ENCODE data around the gene KLHDC2. TPM values are rescaled to one million over a fixed set of nuclear protein-coding genes. Genes with fewer than 3 reads are reported as not detected.
"Not testable (repeated sequence)": the region's sequence is repeated elsewhere in the genome, so short reads cannot be mapped to it uniquely, and the experiment has no call there.

KLHDC2 gene
- total RNA-seq, 1 experiment from 2014 or later, result 45.3 TPM

GRCh38 chr14:49778421-49778820, 10.5 kb downstream of the KLHDC2 start:
- POLR2A ChIA-PET (ENCODE audit: unreplicated experiment), result no interaction called here
- no peak overlapping the region for H2AFZ ChIP-seq
- H3K36me3 ChIP-seq (ENCODE audit: low read depth), result peaks cover 51% of the 10 kb centered on the region
- H3K4me1 ChIP-seq (replicated peaks; ENCODE audit: insufficient read depth), result no peaks in the 10 kb centered on the region
- BruUV-seq (replicated peaks), result no TSS peak
- no peaks in the 10 kb centered on the region for H3K79me2 ChIP-seq (ENCODE audit: low read depth)
- H3F3A ChIP-seq (ENCODE audit: insufficient read depth, low read depth), result peaks cover 40% of the 10 kb centered on the region
- intact Hi-C loops (cut with micrococcal nuclease; ENCODE audit: unreplicated experiment), result loop anchor here (5.0 kb wide), 1 partner anchor 34 kb away; no protein-coding TSS in a partner anchor
- H3K27ac ChIP-seq, result no peak overlapping the region
- no peaks in the 10 kb centered on the region for H3K27me3 ChIP-seq (ENCODE audit: insufficient read depth, low read depth)
- CTCF ChIA-PET, result no interaction called here
- no peak overlapping the region for H3K4me2 ChIP-seq
- no peaks in the 10 kb centered on the region for H4K20me1 ChIP-seq (ENCODE audit: insufficient read depth)
- no peak overlapping the region for H3K4me3 ChIP-seq
- no peak for TF ChIP-seq CTCF (conservative IDR thresholded peaks at IDR 0.05)
- no peak for TF ChIP-seq EZH2 (IDR thresholded peaks at IDR 0.05; ENCODE audit: low read depth)
- H3K9me2 ChIP-seq (ENCODE audit: insufficient read depth), result no peaks in the 10 kb centered on the region
- DNase-seq, result no peak
- H3K9me3 ChIP-seq (ENCODE audit: insufficient read depth, low read depth), result no peaks in the 10 kb centered on the region

GRCh38 chr14:49781040-49781439, 13.1 kb downstream of the KLHDC2 start:
- H2AFZ ChIP-seq; H3K27ac ChIP-seq; H4K20me1 ChIP-seq (ENCODE audit: insufficient read depth); H3K27me3 ChIP-seq (ENCODE audit: insufficient read depth, low read depth); H3K4me1 ChIP-seq (replicated peaks; ENCODE audit: insufficient read depth); H3K4me2 ChIP-seq; CTCF ChIA-PET; H3K4me3 ChIP-seq; H3K9me2 ChIP-seq (ENCODE audit: insufficient read depth); H3K9me3 ChIP-seq (ENCODE audit: insufficient read depth, low read depth); DNase-seq; H3K79me2 ChIP-seq (ENCODE audit: low read depth); BruUV-seq (replicated peaks); POLR2A ChIA-PET (ENCODE audit: unreplicated experiment): not testable (repeated sequence)
- peaks cover 32% of the 10 kb centered on the region for H3F3A ChIP-seq (ENCODE audit: insufficient read depth, low read depth)
- peaks cover 45% of the 10 kb centered on the region for H3K36me3 ChIP-seq (ENCODE audit: low read depth)
- intact Hi-C loops (cut with micrococcal nuclease; ENCODE audit: unreplicated experiment), result loop anchor here (5.0 kb wide), 1 partner anchor 56 kb away; no protein-coding TSS in a partner anchor

GRCh38 chr14:49783394-49784014, 15.6 kb downstream of the KLHDC2 start:
- DNase-seq, result no peak
- Histone ChIP-seq H3K27me3 (ENCODE audit: insufficient read depth, low read depth) (no peaks in the 10 kb centered on the region), H2AFZ (no peak overlapping the region), H3K9me3 (ENCODE audit: insufficient read depth, low read depth) (no peaks in the 10 kb centered on the region), H3K4me2 (no peak overlapping the region), H3K79me2 (ENCODE audit: low read depth) (no peaks in the 10 kb centered on the region), H3K4me1 (replicated peaks; ENCODE audit: insufficient read depth) (no peaks in the 10 kb centered on the region), H3K9me2 (ENCODE audit: insufficient read depth) (no peaks in the 10 kb centered on the region), H3K27ac (no peak overlapping the region), H3K36me3 (ENCODE audit: low read depth) (peaks cover 39% of the 10 kb centered on the region), H4K20me1 (ENCODE audit: insufficient read depth) (0 out of 2 replicates have a peak, but pooled peaks cover 5% of the 10 kb centered on the region), H3K4me3 (no peak overlapping the region), H3F3A (ENCODE audit: insufficient read depth, low read depth) (peaks cover 48% of the 10 kb centered on the region)
- CTCF ChIA-PET, result no interaction called here
- BruUV-seq (replicated peaks), result no TSS peak
- TF ChIP-seq EZH2 (IDR thresholded peaks at IDR 0.05; ENCODE audit: low read depth) (no peak), CTCF (conservative IDR thresholded peaks at IDR 0.05) (no peak)
- POLR2A ChIA-PET (ENCODE audit: unreplicated experiment), result interaction anchor here (0.6 kb wide), 1 partner anchor 415 kb away, joined by 9 read pairs; no protein-coding TSS in a partner anchor
- intact Hi-C loops (cut with micrococcal nuclease; ENCODE audit: unreplicated experiment), result loop anchor here (5.0 kb wide), 1 partner anchor 54 kb away; no protein-coding TSS in a partner anchor

- Histone ChIP-seq H3K4me2 (no peak overlapping the region), H4K20me1 (ENCODE audit: insufficient read depth) (0 out of 2 replicates have a peak, but pooled peaks cover 5% of the 10 kb centered on the region), H3K36me3 (ENCODE audit: low read depth) (peaks cover 29% of the 10 kb centered on the region), H3K79me2 (ENCODE audit: low read depth) (0 out of 2 replicates have a peak, but pooled peaks cover 3% of the 10 kb centered on the region), H2AFZ (no peak overlapping the region), H3F3A (ENCODE audit: insufficient read depth, low read depth) (peaks cover 42% of the 10 kb centered on the region), H3K4me3 (no peak overlapping the region), H3K27ac (no peak overlapping the region), H3K9me3 (ENCODE audit: insufficient read depth, low read depth) (no peaks in the 10 kb centered on the region), H3K27me3 (ENCODE audit: insufficient read depth, low read depth) (no peaks in the 10 kb centered on the region), H3K4me1 (replicated peaks; ENCODE audit: insufficient read depth) (no peaks in the 10 kb centered on the region), H3K9me2 (ENCODE audit: insufficient read depth) (no peaks in the 10 kb centered on the region)
- intact Hi-C loops (cut with micrococcal nuclease; ENCODE audit: unreplicated experiment), result no loop called here
- no TSS peak for BruUV-seq (replicated peaks)
- TF ChIP-seq CTCF (conservative IDR thresholded peaks at IDR 0.05) (no peak), EZH2 (IDR thresholded peaks at IDR 0.05; ENCODE audit: low read depth) (no peak)
- ChIA-PET POLR2A (ENCODE audit: unreplicated experiment) (no interaction called here), CTCF (no interaction called here)
- DNase-seq, result no peak
Observed at GRCh38 chr14:49786315-49786714, 18.4 kb downstream of the KLHDC2 start.
